HepG2 (cell line): ENCODE measurements around the gene STX7. TPM values are rescaled to one million over a fixed set of nuclear protein-coding genes. Genes with fewer than 3 reads are reported as not detected.

Source experiments
- ATAC-seq: fragments of 200-7000 bp; cut with Tn5 transposase; 3 replicates; pipeline ENCODE4 v1.9.1; 2020; ENCODE audit warnings: mild to moderate bottlenecking, moderate library complexity
- BruUV-seq: library from RNA; stranded (reverse); fragments of 400-500 nt; replicated peaks from 2 replicates; lab custom pipeline; 2021; lab: Mats Ljungman, UMichigan
- CTCF ChIA-PET: fragments of 300-600 bp; formaldehyde crosslinking; extraction: SDS; loops from one replicate; lab custom pipeline; 2021; ENCODE audit warnings: low total read pairs, inconsistent platforms, low intra/inter-chr PET ratio; lab: Yijun Ruan, JAX
- POLR2A ChIA-PET: fragments of 350-600 bp; sonication (Branson Sonifier 250); formaldehyde crosslinking; loops from one replicate; lab custom pipeline; 2020; ENCODE audit warnings: antibody characterized with exemption, inconsistent platforms; lab: Yijun Ruan, JAX
- DNase-seq: peaks from one replicate; pipeline ENCODE4 v3.0.0-alpha.2; 2015; ENCODE audit warnings: low spot score
- FAIRE-seq: peaks from 3 replicates; lab custom pipeline; 2011; peaks lifted over from hg19 to GRCh38; lab: Jason Lieb, UNC
- H2AFZ ChIP-seq: one replicate; pipeline ENCODE4 v1.6.1; 2011; ENCODE audit warnings: low read length, inconsistent platforms
- H3K27ac ChIP-seq: fragments of 300-600 bp; 3 replicates; pipeline ENCODE4 v1.8.0; 2011; ENCODE audit warnings: mixed run types, mild to moderate bottlenecking, mixed read lengths, low read length, inconsistent platforms; ENCODE audit not compliant: insufficient read depth; ENCODE audit errors: extremely low read length
- H3K27me3 ChIP-seq, 2 experiments: fragments of 200-600 bp in 1 of 2; 2 replicates in 1 of 2; 3 replicates in 1 of 2; pipeline versions ENCODE4 v1.6.0 to v1.8.0; 2011; ENCODE audit warnings: low read length in 2 of 2, mild to moderate bottlenecking in 2 of 2, moderate library complexity in 2 of 2, inconsistent platforms in 1 of 2; ENCODE audit not compliant: insufficient read depth in 2 of 2, control insufficient read depth in 1 of 2
- H3K36me3 ChIP-seq, 2 experiments: fragments of 200-600 bp in 1 of 2; replicated peaks in 1 of 2; 2 replicates in 1 of 2; 3 replicates in 1 of 2; pipeline versions ENCODE4 v1.5.1 to v1.8.0; 2011; ENCODE audit warnings: low read length in 2 of 2, inconsistent platforms in 1 of 2; ENCODE audit not compliant: insufficient read depth in 2 of 2, control insufficient read depth in 1 of 2
- H3K4me1 ChIP-seq: 2 replicates; pipeline ENCODE4 v1.5.1; 2012; ENCODE audit warnings: low read length, inconsistent platforms; ENCODE audit not compliant: insufficient read depth
- H3K4me2 ChIP-seq: 2 replicates; pipeline ENCODE4 v1.6.0; 2011; ENCODE audit warnings: low read depth, low read length, inconsistent platforms
- H3K4me3 ChIP-seq, 3 experiments: fragments of 200-600 bp in 1 of 3; sonication (generic), shearing (Covaris generic) in 1 of 3; replicated peaks in 1 of 3; 2 replicates each; pipeline ENCODE4 v1.5.1; 2011 to 2016; ENCODE audit warnings: low read length in 3 of 3, inconsistent platforms in 2 of 3, low read depth in 2 of 3, mild to moderate bottlenecking in 2 of 3, control low read depth in 1 of 3, mixed read lengths in 1 of 3; ENCODE audit not compliant: insufficient read depth in 1 of 3
- H3K79me2 ChIP-seq: one replicate; pipeline ENCODE4 v1.6.1; 2011; ENCODE audit warnings: low read length, inconsistent platforms; ENCODE audit not compliant: insufficient read depth
- H3K9ac ChIP-seq: 2 replicates; pipeline ENCODE4 v1.6.0; 2011; ENCODE audit warnings: mild to moderate bottlenecking, low read depth, low read length, inconsistent platforms; ENCODE audit not compliant: insufficient read depth
- H3K9me3 ChIP-seq: 2 replicates; pipeline ENCODE4 v1.5.1; 2012; ENCODE audit warnings: mild to moderate bottlenecking, low read length
- H4K20me1 ChIP-seq: 2 replicates; pipeline ENCODE4 v1.6.0; 2011; ENCODE audit warnings: inconsistent platforms, mild to moderate bottlenecking, low read length, moderate library complexity; ENCODE audit not compliant: insufficient read depth
- NONO ChIP-seq, 2 experiments: fragments of 450-650 bp in 1 of 2; sonication (generic) in 1 of 2; formaldehyde crosslinking in 1 of 2; IDR thresholded peaks in 1 of 2; conservative IDR thresholded peaks in 1 of 2; 2 replicates each; pipeline versions ENCODE4 v1.6.1 to v1.8.0; 2017 to 2022; ENCODE audit warnings: mild to moderate bottlenecking in 1 of 2, missing genetic modification reagents in 1 of 2, moderate library complexity in 1 of 2
- SCMH1 ChIP-seq: sonication (generic); formaldehyde crosslinking; IDR thresholded peaks from 2 replicates; pipeline ENCODE4 v1.9.0; 2021; ENCODE audit warnings: missing genetic modification reagents, mild to moderate bottlenecking, borderline replicate concordance
- SMARCE1 ChIP-seq: fragments of 450-650 bp; IDR thresholded peaks from 2 replicates; pipeline ENCODE4 v1.6.1; 2017; ENCODE audit warnings: borderline replicate concordance
- TSC22D2 ChIP-seq: sonication (generic); formaldehyde crosslinking; IDR thresholded peaks from 2 replicates; pipeline ENCODE4 v1.5.1; 2020; ENCODE audit warnings: missing genetic modification reagents, mild to moderate bottlenecking, borderline replicate concordance
- ZBTB20 ChIP-seq: sonication (generic); formaldehyde crosslinking; IDR thresholded peaks from 2 replicates; pipeline ENCODE4 v1.8.1; 2023; ENCODE audit warnings: missing genetic modification reagents, low read depth, mild to moderate bottlenecking, borderline replicate concordance
- ZNF563 ChIP-seq: sonication (generic); formaldehyde crosslinking; IDR thresholded peaks from 2 replicates; pipeline ENCODE4 v1.8.0; 2022; ENCODE audit warnings: mild to moderate bottlenecking, moderate library complexity, missing genetic modification reagents
- ZNF597 ChIP-seq: sonication (generic); formaldehyde crosslinking; IDR thresholded peaks from 2 replicates; pipeline ENCODE4 v1.5.0; 2020; ENCODE audit warnings: missing genetic modification reagents
- WGBS: methylation state at CpG from one replicate; pipeline ENCODE4 v1.1.6; 2017; ENCODE audit warnings: low lambda C conversion rate; 5-methylcytosine and 5-hydroxymethylcytosine counted together
- in situ Hi-C: cut with HindIII; loops from 2 replicates; pipeline ENCODE4 v1.10.0; 2017; ENCODE audit warnings: low pct_unique_long_range_greater_than_20kb; ENCODE audit not compliant: extremely low pct_ligation_motif_present
- intact Hi-C: fragments of 100-400 bp; cut with micrococcal nuclease; formaldehyde crosslinking; loops from one replicate; pipeline ENCODE4 v1.10.0; 2022; ENCODE audit not compliant: unreplicated experiment
- polyA plus RNA-seq, 8 experiments: library from polyadenylated mRNA; depleted of rRNA in 3 of 8; stranded (reverse) in 7 of 8; unstranded in 1 of 8; fragments of >200 nt; fragmentation: Illumina TruSeq in 4 of 8; extraction: Trizol in 4 of 8; gene quantifications; 2 replicates each; pipeline versions ENCODE4 v1.2.1 to v1.2.3, GENCODE V29; 2011 to 2016; ENCODE audit warnings: low read depth in 4 of 8, missing spikeins in 1 of 8, mixed read lengths in 1 of 8; ENCODE audit not compliant: insufficient read depth in 1 of 8
- total RNA-seq, 5 experiments: library from RNA; depleted of rRNA; stranded (reverse); fragments of >200 nt; fragmentation: Illumina TruSeq; extraction: Trizol; gene quantifications; 2 replicates each; pipeline ENCODE4 v1.2.3, GENCODE V29; 2016; ENCODE audit warnings: low read depth in 1 of 5
- TF ChIP-seq, protein P1 (sequence below), 2 experiments: sonication (generic) in 1 of 2; formaldehyde crosslinking in 1 of 2; IDR thresholded peaks; 2 replicates each; pipeline versions ENCODE4 v1.4.0 to v1.6.1; 2016 to 2020; ENCODE audit warnings: borderline replicate concordance in 1 of 2, low read depth in 1 of 2, mild to moderate bottlenecking in 1 of 2, missing genetic modification reagents in 1 of 2
- TF ChIP-seq, protein P2 (sequence below): sonication (generic); formaldehyde crosslinking; IDR thresholded peaks from 2 replicates; pipeline ENCODE4 v1.8.0; 2022; ENCODE audit warnings: missing genetic modification reagents, mild to moderate bottlenecking, borderline replicate concordance
- TF ChIP-seq, protein P3 (sequence below): sonication (generic); formaldehyde crosslinking; IDR thresholded peaks from 2 replicates; pipeline ENCODE4 v1.4.0; 2020; ENCODE audit warnings: missing genetic modification reagents

The STX7 gene
- total and polyA plus RNA-seq, 2 of the 13 experiments (the other 11 are each of a cell fraction or from before 2014, with no cell fraction given), result 28.0 to 34.7 TPM

GRCh38 chr6:132411296-132411695 is 101.6 kb downstream of the STX7 start:
- H3K27ac ChIP-seq, result no peak overlapping the region
- no peak for TF ChIP-seq SMARCE1
- TF ChIP-seq, protein P1, sequence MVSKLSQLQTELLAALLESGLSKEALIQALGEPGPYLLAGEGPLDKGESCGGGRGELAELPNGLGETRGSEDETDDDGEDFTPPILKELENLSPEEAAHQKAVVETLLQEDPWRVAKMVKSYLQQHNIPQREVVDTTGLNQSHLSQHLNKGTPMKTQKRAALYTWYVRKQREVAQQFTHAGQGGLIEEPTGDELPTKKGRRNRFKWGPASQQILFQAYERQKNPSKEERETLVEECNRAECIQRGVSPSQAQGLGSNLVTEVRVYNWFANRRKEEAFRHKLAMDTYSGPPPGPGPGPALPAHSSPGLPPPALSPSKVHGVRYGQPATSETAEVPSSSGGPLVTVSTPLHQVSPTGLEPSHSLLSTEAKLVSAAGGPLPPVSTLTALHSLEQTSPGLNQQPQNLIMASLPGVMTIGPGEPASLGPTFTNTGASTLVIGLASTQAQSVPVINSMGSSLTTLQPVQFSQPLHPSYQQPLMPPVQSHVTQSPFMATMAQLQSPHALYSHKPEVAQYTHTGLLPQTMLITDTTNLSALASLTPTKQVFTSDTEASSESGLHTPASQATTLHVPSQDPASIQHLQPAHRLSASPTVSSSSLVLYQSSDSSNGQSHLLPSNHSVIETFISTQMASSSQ (IDR thresholded peaks at IDR 0.05; ENCODE audit: low read depth), result no peak
- TF ChIP-seq, protein P1 (CRISPR knock-in tag; IDR thresholded peaks at IDR 0.05; ENCODE audit: borderline replicate concordance), result no peak
- TF ChIP-seq TSC22D2, result no peak
- no peak for TF ChIP-seq ZNF597
- TF ChIP-seq NONO (IDR thresholded peaks at IDR 0.05), result no peak
- no peak for TF ChIP-seq NONO (CRISPR knock-in tag; conservative IDR thresholded peaks at IDR 0.05)
- TF ChIP-seq, protein P2, sequence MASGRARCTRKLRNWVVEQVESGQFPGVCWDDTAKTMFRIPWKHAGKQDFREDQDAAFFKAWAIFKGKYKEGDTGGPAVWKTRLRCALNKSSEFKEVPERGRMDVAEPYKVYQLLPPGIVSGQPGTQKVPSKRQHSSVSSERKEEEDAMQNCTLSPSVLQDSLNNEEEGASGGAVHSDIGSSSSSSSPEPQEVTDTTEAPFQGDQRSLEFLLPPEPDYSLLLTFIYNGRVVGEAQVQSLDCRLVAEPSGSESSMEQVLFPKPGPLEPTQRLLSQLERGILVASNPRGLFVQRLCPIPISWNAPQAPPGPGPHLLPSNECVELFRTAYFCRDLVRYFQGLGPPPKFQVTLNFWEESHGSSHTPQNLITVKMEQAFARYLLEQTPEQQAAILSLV (CRISPR knock-in tag), result no peak
- no peak for TF ChIP-seq ZBTB20 (CRISPR knock-in tag)
- no peak for TF ChIP-seq SCMH1 (CRISPR knock-in tag)
- no peak for TF ChIP-seq ZNF563 (CRISPR knock-in tag)
- TF ChIP-seq, protein P3, sequence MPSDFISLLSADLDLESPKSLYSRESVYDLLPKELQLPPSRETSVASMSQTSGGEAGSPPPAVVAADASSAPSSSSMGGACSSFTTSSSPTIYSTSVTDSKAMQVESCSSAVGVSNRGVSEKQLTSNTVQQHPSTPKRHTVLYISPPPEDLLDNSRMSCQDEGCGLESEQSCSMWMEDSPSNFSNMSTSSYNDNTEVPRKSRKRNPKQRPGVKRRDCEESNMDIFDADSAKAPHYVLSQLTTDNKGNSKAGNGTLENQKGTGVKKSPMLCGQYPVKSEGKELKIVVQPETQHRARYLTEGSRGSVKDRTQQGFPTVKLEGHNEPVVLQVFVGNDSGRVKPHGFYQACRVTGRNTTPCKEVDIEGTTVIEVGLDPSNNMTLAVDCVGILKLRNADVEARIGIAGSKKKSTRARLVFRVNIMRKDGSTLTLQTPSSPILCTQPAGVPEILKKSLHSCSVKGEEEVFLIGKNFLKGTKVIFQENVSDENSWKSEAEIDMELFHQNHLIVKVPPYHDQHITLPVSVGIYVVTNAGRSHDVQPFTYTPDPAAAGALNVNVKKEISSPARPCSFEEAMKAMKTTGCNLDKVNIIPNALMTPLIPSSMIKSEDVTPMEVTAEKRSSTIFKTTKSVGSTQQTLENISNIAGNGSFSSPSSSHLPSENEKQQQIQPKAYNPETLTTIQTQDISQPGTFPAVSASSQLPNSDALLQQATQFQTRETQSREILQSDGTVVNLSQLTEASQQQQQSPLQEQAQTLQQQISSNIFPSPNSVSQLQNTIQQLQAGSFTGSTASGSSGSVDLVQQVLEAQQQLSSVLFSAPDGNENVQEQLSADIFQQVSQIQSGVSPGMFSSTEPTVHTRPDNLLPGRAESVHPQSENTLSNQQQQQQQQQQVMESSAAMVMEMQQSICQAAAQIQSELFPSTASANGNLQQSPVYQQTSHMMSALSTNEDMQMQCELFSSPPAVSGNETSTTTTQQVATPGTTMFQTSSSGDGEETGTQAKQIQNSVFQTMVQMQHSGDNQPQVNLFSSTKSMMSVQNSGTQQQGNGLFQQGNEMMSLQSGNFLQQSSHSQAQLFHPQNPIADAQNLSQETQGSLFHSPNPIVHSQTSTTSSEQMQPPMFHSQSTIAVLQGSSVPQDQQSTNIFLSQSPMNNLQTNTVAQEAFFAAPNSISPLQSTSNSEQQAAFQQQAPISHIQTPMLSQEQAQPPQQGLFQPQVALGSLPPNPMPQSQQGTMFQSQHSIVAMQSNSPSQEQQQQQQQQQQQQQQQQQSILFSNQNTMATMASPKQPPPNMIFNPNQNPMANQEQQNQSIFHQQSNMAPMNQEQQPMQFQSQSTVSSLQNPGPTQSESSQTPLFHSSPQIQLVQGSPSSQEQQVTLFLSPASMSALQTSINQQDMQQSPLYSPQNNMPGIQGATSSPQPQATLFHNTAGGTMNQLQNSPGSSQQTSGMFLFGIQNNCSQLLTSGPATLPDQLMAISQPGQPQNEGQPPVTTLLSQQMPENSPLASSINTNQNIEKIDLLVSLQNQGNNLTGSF (CRISPR knock-in tag), result no peak
- H2AFZ ChIP-seq, result no peak overlapping the region
- FAIRE-seq, result no peak
- ATAC-seq, result no peak
- intact Hi-C loops (no loop called here), in situ Hi-C loops (no loop called here)
- H3K4me3 ChIP-seq, result no peak overlapping the region
- no peaks in the 10 kb centered on the region for H3K4me1 ChIP-seq
- no peak for DNase-seq
- ChIA-PET CTCF (no interaction called here), POLR2A (no interaction called here)
- no peak overlapping the region for H3K9ac ChIP-seq
- no peaks in the 10 kb centered on the region for H3K79me2 ChIP-seq
- no peaks in the 10 kb centered on the region for H3K9me3 ChIP-seq
- H3K27me3 ChIP-seq, result 0 out of 5 replicates have a peak, but pooled peaks cover 0 to 2% of the 10 kb centered on the region in 2 experiments
- H3K36me3 ChIP-seq, result no peaks in the 10 kb centered on the region
- no peak overlapping the region for H3K4me2 ChIP-seq
- WGBS, result 22% methylated on average over 4 of the region's 4 CpGs
- no TSS peak for BruUV-seq
- H4K20me1 ChIP-seq, result no peaks in the 10 kb centered on the region
